GM12878 (cell line): ENCODE data around the gene REV1. TPM values are rescaled to one million over a fixed set of nuclear protein-coding genes. Genes with fewer than 3 reads are reported as not detected.

Experiments used
- ATAC-seq: fragments of 200-7000 bp; cut with Tn5 transposase; 3 replicates; pipeline ENCODE4 v1.9.1; 2020; ENCODE audit warnings: mild to moderate bottlenecking, moderate library complexity
- BruUV-seq: library from RNA; stranded (reverse); fragments of 400-500 nt; replicated peaks from 2 replicates; lab custom pipeline; 2021; lab: Mats Ljungman, UMichigan
- CTCF ChIA-PET: fragments of 300-600 bp; sonication (Branson Sonifier 250); formaldehyde crosslinking; extraction: SDS; loops from one replicate; lab custom pipeline; 2021; ENCODE audit warnings: inconsistent platforms; lab: Yijun Ruan, JAX
- POLR2A ChIA-PET: fragments of 350-600 bp; formaldehyde crosslinking; extraction: SDS; loops from one replicate; lab custom pipeline; 2021; ENCODE audit warnings: inconsistent platforms; lab: Charles Lee
- RAD21 ChIA-PET: fragments of 300-600 bp; sonication (Branson Sonifier 250); formaldehyde crosslinking; loops from one replicate; lab custom pipeline; 2023; ENCODE audit warnings: antibody characterized with exemption; ENCODE audit not compliant: unreplicated experiment; lab: Charles Lee
- SMC1A ChIA-PET: fragments of 300-600 bp; sonication (Branson Sonifier 250); formaldehyde crosslinking; loops from one replicate; lab custom pipeline; 2023; ENCODE audit not compliant: unreplicated experiment, uncharacterized antibody; lab: Charles Lee
- DNase-seq: peaks from one replicate; pipeline ENCODE4 v3.0.0-alpha.2; 2011; ENCODE audit warnings: low read depth, low spot score
- FAIRE-seq: peaks from 3 replicates; lab custom pipeline; 2011; peaks lifted over from hg19 to GRCh38; lab: Jason Lieb, UNC
- H2AFZ ChIP-seq: 2 replicates; pipeline ENCODE4 v1.6.0; 2011; ENCODE audit warnings: low read depth, low read length, control low read depth; ENCODE audit not compliant: control insufficient read depth
- H3K27ac ChIP-seq: 2 replicates; pipeline ENCODE4 v1.5.1; 2011; ENCODE audit warnings: control low read depth; ENCODE audit not compliant: control insufficient read depth, insufficient read depth
- H3K27me3 ChIP-seq, 2 experiments: replicated peaks in 1 of 2; 2 replicates each; pipeline versions ENCODE4 v1.6.0 to v1.6.1; 2011; ENCODE audit warnings: low read length in 1 of 2; ENCODE audit not compliant: control insufficient read depth in 2 of 2, insufficient read depth in 2 of 2
- H3K36me3 ChIP-seq, 2 experiments: 2 replicates each; pipeline ENCODE4 v1.5.1; 2011; ENCODE audit warnings: low read length in 1 of 2; ENCODE audit not compliant: control insufficient read depth in 2 of 2, insufficient read depth in 2 of 2
- H3K4me1 ChIP-seq: 2 replicates; pipeline ENCODE4 v1.6.1; 2011; ENCODE audit warnings: mild to moderate bottlenecking, low read length, moderate library complexity, mixed read lengths; ENCODE audit not compliant: control insufficient read depth, insufficient read depth
- H3K4me2 ChIP-seq: 2 replicates; pipeline ENCODE4 v1.6.0; 2011; ENCODE audit warnings: control low read depth; ENCODE audit not compliant: control insufficient read depth, insufficient read depth
- H3K4me3 ChIP-seq: fragments of 200-600 bp; sonication (generic); 2 replicates; pipeline ENCODE4 v1.5.1; 2016
- H3K79me2 ChIP-seq: 2 replicates; pipeline ENCODE4 v1.6.0; 2011; ENCODE audit warnings: low read length; ENCODE audit not compliant: control insufficient read depth, insufficient read depth
- H3K9ac ChIP-seq: 2 replicates; pipeline ENCODE4 v1.8.0; 2011; ENCODE audit warnings: low read length, control low read depth, mixed read lengths; ENCODE audit not compliant: control insufficient read depth, insufficient read depth
- H3K9me3 ChIP-seq: replicated peaks from 3 replicates; pipeline ENCODE4 v1.5.1; 2011; ENCODE audit warnings: mild to moderate bottlenecking, low read length; ENCODE audit not compliant: control insufficient read depth, insufficient read depth
- H4K20me1 ChIP-seq: 2 replicates; pipeline ENCODE4 v1.6.0; 2011; ENCODE audit not compliant: control insufficient read depth, insufficient read depth
- BACH1 ChIP-seq: fragments of 450-650 bp; IDR thresholded peaks from 2 replicates; pipeline ENCODE4 v1.6.1; 2017; ENCODE audit warnings: mild to moderate bottlenecking, borderline replicate concordance
- GABPA ChIP-seq: IDR thresholded peaks from 2 replicates; pipeline ENCODE4 v1.6.1; 2014; ENCODE audit warnings: antibody characterized with exemption, low read depth, mild to moderate bottlenecking, inconsistent platforms
- HSF1 ChIP-seq: fragments of 150-350 bp; IDR thresholded peaks from 2 replicates; pipeline ENCODE4 v1.6.1; 2014; ENCODE audit warnings: mild to moderate bottlenecking, low read depth, low read length
- SUPT20H ChIP-seq: IDR thresholded peaks from 2 replicates; pipeline ENCODE4 v1.6.1; 2011; ENCODE audit warnings: low read depth, mild to moderate bottlenecking, low read length, moderate library complexity, borderline replicate concordance; ENCODE audit not compliant: control insufficient read depth
- TCF12 ChIP-seq: IDR thresholded peaks from 2 replicates; pipeline ENCODE4 v1.6.1; 2011; ENCODE audit warnings: low read depth, mild to moderate bottlenecking, low read length
- TCF3 ChIP-seq: IDR thresholded peaks from 2 replicates; pipeline ENCODE4 v1.6.1; 2012; ENCODE audit warnings: low read depth, mild to moderate bottlenecking, low read length, borderline replicate concordance; ENCODE audit not compliant: insufficient read depth
- USF1 ChIP-seq: IDR thresholded peaks from 2 replicates; pipeline ENCODE4 v1.6.1; 2011; ENCODE audit warnings: borderline replicate concordance, low read depth, mild to moderate bottlenecking, moderate library complexity, mixed read lengths, low read length; ENCODE audit not compliant: insufficient read depth; ENCODE audit errors: extremely low read length
- ZBED1 ChIP-seq: IDR thresholded peaks from 2 replicates; pipeline ENCODE4 v1.6.1; 2016; ENCODE audit warnings: borderline replicate concordance
- WGBS: methylation state at CpG from one replicate; pipeline ENCODE4 v1.1.6; 2016; ENCODE audit warnings: low lambda C conversion rate; ENCODE audit not compliant: insufficient replicate concordance, insufficient coverage; ENCODE audit errors: missing lambda C conversion rate; 5-methylcytosine and 5-hydroxymethylcytosine counted together
- in situ Hi-C: fragments of 300-500 bp; cut with MboI; formaldehyde crosslinking; loops from 9 replicates; pipeline ENCODE4 v1.14.3; 2018; ENCODE audit warnings: mixed read lengths
- intact Hi-C: fragments of 100-400 bp; cut with micrococcal nuclease; formaldehyde crosslinking; loops from one replicate; pipeline ENCODE4 v1.14.2; 2022; ENCODE audit not compliant: unreplicated experiment
- polyA plus RNA-seq, 11 experiments: library from polyadenylated mRNA; depleted of rRNA in 4 of 11; unstranded in 6 of 11; stranded (reverse) in 5 of 11; fragments of >200 nt; fragmentation: Nextera tagmentation in 4 of 11; fragmentation: Illumina TruSeq in 1 of 11; extraction: Ambion mirVana in 4 of 11; extraction: Trizol in 1 of 11; gene quantifications; 1 replicate in 1 of 11; 2 replicates in 10 of 11; pipeline versions ENCODE4 v1.2.1 to v1.2.3, GENCODE V29; 2011 to 2016; ENCODE audit warnings: inconsistent platforms in 2 of 11, missing spikeins in 2 of 11, low read depth in 1 of 11
- total RNA-seq, 4 experiments: library from RNA; depleted of rRNA in 3 of 4; stranded (reverse); fragments of >200 nt in 3 of 4; fragmentation: Illumina TruSeq in 1 of 4; extraction: Trizol in 1 of 4; gene quantifications; 2 replicates each; pipeline versions ENCODE4 v1.2.1 to v1.2.3, GENCODE V29; 2013 to 2021

REV1 gene
- total and polyA plus RNA-seq, 10 of the 15 experiments (the other 5 are each of a cell fraction or from before 2014, with no cell fraction given), result 11.3 to 46.8 (median 29.0) TPM

GRCh38 chr2:99425022-99425421, 64.8 kb downstream of the REV1 start:
- Histone ChIP-seq H3K4me2 (no peak overlapping the region), H3K27ac (no peak overlapping the region), H3K4me3 (no peak overlapping the region), H2AFZ (no peak overlapping the region), H3K9ac (no peak overlapping the region), H3K4me1 (no peaks in the 10 kb centered on the region), H3K27me3 (no peaks in the 10 kb centered on the region), H3K36me3 (peaks cover 10 to 15% of the 10 kb centered on the region in 2 experiments), H4K20me1 (no peaks in the 10 kb centered on the region), H3K9me3 (no peaks in the 10 kb centered on the region), H3K79me2 (no peaks in the 10 kb centered on the region)
- FAIRE-seq, result no peak
- in situ Hi-C loops (no loop called here), intact Hi-C loops (no loop called here)
- ChIA-PET SMC1A (no interaction called here), POLR2A (no interaction called here), CTCF (no interaction called here), RAD21 (no interaction called here)
- no peak for ATAC-seq
- no peak for TF ChIP-seq USF1
- TF ChIP-seq TCF3, result no peak
- no peak for TF ChIP-seq HSF1
- TF ChIP-seq BACH1, result no peak
- no TSS peak for BruUV-seq
- no peak for DNase-seq
- WGBS, result 100% methylated on average over 2 of the region's 2 CpGs

GRCh38 chr2:99424371-99424770, 65.4 kb downstream of the REV1 start:
- no peaks in the 10 kb centered on the region for H3K9me3 ChIP-seq
- H3K27me3 ChIP-seq, result no peaks in the 10 kb centered on the region
- intact Hi-C loops, result no loop called here
- H3K9ac ChIP-seq, result no peak overlapping the region
- H3K4me2 ChIP-seq, result no peak overlapping the region
- ATAC-seq (no peak), FAIRE-seq (no peak), DNase-seq (no peak)
- POLR2A ChIA-PET, result no interaction called here
- H3K4me3 ChIP-seq, result no peak overlapping the region
- in situ Hi-C loops, result no loop called here
- SMC1A ChIA-PET, result no interaction called here
- TF ChIP-seq GABPA, result no peak
- no peak for TF ChIP-seq TCF12
- TF ChIP-seq SUPT20H, result no peak
- no peak for TF ChIP-seq TCF3
- no peak for TF ChIP-seq ZBED1
- H3K36me3 ChIP-seq, result peaks cover 12 to 18% of the 10 kb centered on the region in 2 experiments
- RAD21 ChIA-PET, result no interaction called here
- no peak overlapping the region for H2AFZ ChIP-seq
- no peaks in the 10 kb centered on the region for H3K79me2 ChIP-seq
- no peak overlapping the region for H3K27ac ChIP-seq
- no TSS peak for BruUV-seq
- CTCF ChIA-PET, result no interaction called here
- H3K4me1 ChIP-seq, result no peaks in the 10 kb centered on the region
- no peaks in the 10 kb centered on the region for H4K20me1 ChIP-seq
